MCF 10A (cell line): ENCODE results near the gene SPOCK1. TPM values are rescaled to one million over a fixed set of nuclear protein-coding genes. Genes with fewer than 3 reads are reported as not detected.

Source experiments
- BruUV-seq: library from RNA; stranded (reverse); fragments of 400-500 nt; replicated peaks from 2 replicates; lab custom pipeline; 2021; lab: Mats Ljungman, UMichigan
- CTCF ChIA-PET: fragments of 300-600 bp; sonication (Branson Sonifier 250); formaldehyde crosslinking; extraction: SDS; loops from one replicate; lab custom pipeline; 2021; ENCODE audit warnings: antibody characterized with exemption, inconsistent platforms; lab: Yijun Ruan, JAX
- POLR2A ChIA-PET: fragments of 300-600, 350-650 bp; sonication (Branson Sonifier 250); formaldehyde crosslinking; extraction: SDS; loops from one replicate; lab custom pipeline; 2020; ENCODE audit warnings: antibody characterized with exemption, inconsistent platforms; lab: Yijun Ruan, JAX
- DNase-seq: peaks from one replicate; pipeline ENCODE4 v3.0.0-alpha.2; 2018; ENCODE audit not compliant: unreplicated experiment
- H3K27ac Mint-ChIP-seq: one replicate; pipeline ENCODE4 v1.8.0; 2022; ENCODE audit warnings: mild to moderate bottlenecking, low read depth, mixed read lengths; ENCODE audit not compliant: unreplicated experiment
- H3K27me3 Mint-ChIP-seq: one replicate; pipeline ENCODE4 v1.8.0; 2022; ENCODE audit warnings: mixed read lengths; ENCODE audit not compliant: insufficient read depth, unreplicated experiment
- H3K36me3 Mint-ChIP-seq: one replicate; pipeline ENCODE4 v1.8.0; 2022; ENCODE audit warnings: mild to moderate bottlenecking, moderate library complexity, mixed read lengths; ENCODE audit not compliant: insufficient read depth, unreplicated experiment
- H3K4me1 Mint-ChIP-seq: one replicate; pipeline ENCODE4 v1.8.0; 2022; ENCODE audit warnings: mixed read lengths; ENCODE audit not compliant: insufficient read depth, unreplicated experiment
- H3K4me3 Mint-ChIP-seq: one replicate; pipeline ENCODE4 v1.8.0; 2022; ENCODE audit warnings: mild to moderate bottlenecking, moderate library complexity, mixed read lengths; ENCODE audit not compliant: unreplicated experiment
- H3K9me3 Mint-ChIP-seq: one replicate; pipeline ENCODE4 v1.8.0; 2022; ENCODE audit warnings: mixed read lengths; ENCODE audit not compliant: unreplicated experiment
- intact Hi-C: fragments of 100-400 bp; cut with micrococcal nuclease; formaldehyde crosslinking; loops from 2 replicates; pipeline ENCODE4 v1.14.1; 2022
- total RNA-seq: library from RNA; stranded (reverse); gene quantifications from 2 replicates; pipeline ENCODE4 v1.2.3, GENCODE V29; 2022
- TF ChIP-seq, protein P1 (sequence below): fragments of 200-600 bp; IDR thresholded peaks from one replicate; pipeline ENCODE4 v1.8.0; 2022; ENCODE audit warnings: antibody characterized with exemption, mild to moderate bottlenecking; ENCODE audit not compliant: unreplicated experiment

The SPOCK1 gene
- total RNA-seq, 1 experiment from 2014 or later, result 34.3 TPM

DNA sequence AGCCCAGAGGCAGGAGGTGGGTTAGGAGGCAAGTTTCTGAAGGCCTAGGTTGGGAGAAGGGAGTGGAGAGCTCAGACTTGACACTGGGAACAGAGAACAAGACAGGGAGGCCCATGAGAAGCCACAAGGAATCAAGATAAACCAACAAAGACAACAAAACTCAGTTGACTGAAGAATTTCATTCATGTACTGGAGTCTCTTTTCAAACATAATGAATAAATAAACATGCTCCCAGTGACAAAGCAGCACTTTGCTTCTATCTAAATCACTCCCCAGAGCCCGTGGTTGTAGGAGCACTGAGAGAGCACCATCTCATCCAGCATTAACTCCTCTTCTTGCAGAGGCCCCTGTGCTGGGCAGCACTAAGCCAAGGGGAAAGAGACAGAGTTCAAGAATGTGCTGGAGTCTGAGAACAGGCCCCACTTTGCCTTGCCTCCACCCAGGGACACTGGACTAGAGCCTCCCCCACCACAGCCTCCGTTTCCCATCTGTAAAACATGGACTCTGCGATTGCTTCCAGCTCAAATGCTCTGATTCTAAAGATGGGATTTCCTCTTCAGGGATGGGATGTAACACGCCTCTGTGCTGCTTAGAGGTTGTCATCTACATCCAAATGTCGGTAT, 282.0 kb downstream of the SPOCK1 start:
- Mint-ChIP-seq H3K27me3 (no peaks in the 10 kb centered on the region), H3K4me3 (no peak overlapping the region), H3K27ac (no peak overlapping the region), H3K36me3 (no peaks in the 10 kb centered on the region), H3K9me3 (no peaks in the 10 kb centered on the region), H3K4me1 (peaks cover 30% of the 10 kb centered on the region)
- no peak for DNase-seq
- no TSS peak for BruUV-seq
- ChIA-PET CTCF (interaction anchor here (0.6 to 3.6 kb wide), 9 partner anchors 12 to 414 kb away, joined by 3 to 39 read pairs (median 4); no protein-coding TSS in a partner anchor), POLR2A (interaction anchor here (1.5 to 1.6 kb wide), 3 partner anchors 16 to 93 kb away, joined by 3 to 4 read pairs (median 3); no protein-coding TSS in a partner anchor)
- intact Hi-C loops, result loop anchor here (5.0 kb wide), 1 partner anchor 125 kb away; no protein-coding TSS in a partner anchor
- TF ChIP-seq, protein P1, sequence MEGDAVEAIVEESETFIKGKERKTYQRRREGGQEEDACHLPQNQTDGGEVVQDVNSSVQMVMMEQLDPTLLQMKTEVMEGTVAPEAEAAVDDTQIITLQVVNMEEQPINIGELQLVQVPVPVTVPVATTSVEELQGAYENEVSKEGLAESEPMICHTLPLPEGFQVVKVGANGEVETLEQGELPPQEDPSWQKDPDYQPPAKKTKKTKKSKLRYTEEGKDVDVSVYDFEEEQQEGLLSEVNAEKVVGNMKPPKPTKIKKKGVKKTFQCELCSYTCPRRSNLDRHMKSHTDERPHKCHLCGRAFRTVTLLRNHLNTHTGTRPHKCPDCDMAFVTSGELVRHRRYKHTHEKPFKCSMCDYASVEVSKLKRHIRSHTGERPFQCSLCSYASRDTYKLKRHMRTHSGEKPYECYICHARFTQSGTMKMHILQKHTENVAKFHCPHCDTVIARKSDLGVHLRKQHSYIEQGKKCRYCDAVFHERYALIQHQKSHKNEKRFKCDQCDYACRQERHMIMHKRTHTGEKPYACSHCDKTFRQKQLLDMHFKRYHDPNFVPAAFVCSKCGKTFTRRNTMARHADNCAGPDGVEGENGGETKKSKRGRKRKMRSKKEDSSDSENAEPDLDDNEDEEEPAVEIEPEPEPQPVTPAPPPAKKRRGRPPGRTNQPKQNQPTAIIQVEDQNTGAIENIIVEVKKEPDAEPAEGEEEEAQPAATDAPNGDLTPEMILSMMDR, result no peak

DNA sequence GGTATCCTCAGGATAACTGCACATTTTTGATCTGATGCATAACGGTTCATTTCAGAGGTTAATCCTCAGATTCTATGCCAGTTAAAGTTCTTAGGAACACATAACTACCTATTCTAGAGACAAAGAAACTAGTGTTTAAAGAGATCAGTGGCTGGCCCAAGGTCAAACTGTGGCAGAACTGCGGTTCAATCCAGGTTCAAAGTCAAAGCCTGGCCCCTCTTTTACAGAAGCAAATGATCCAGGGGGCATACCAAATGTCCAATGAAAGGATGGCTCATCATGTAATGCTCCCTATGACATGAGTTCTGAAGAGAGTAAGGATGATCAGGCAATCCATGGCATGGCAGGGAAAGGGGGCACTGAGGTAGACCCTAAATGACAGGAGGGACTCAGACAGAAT, 283.3 kb downstream of the SPOCK1 start:
- Mint-ChIP-seq H3K27me3 (no peaks in the 10 kb centered on the region), H3K36me3 (no peaks in the 10 kb centered on the region), H3K9me3 (no peaks in the 10 kb centered on the region), H3K4me1 (peaks cover 30% of the 10 kb centered on the region), H3K4me3 (no peak overlapping the region), H3K27ac (no peak overlapping the region)
- intact Hi-C loops, result loop anchor here (5.0 kb wide), 1 partner anchor 123 kb away; no protein-coding TSS in a partner anchor
- CTCF ChIA-PET, result interaction anchor here (0.6 kb wide), 1 partner anchor 445 kb away, joined by 3 read pairs; no protein-coding TSS in a partner anchor
- BruUV-seq, result no TSS peak
- TF ChIP-seq, protein P1, result no peak
- POLR2A ChIA-PET, result no interaction called here
- DNase-seq, result no peak

DNA sequence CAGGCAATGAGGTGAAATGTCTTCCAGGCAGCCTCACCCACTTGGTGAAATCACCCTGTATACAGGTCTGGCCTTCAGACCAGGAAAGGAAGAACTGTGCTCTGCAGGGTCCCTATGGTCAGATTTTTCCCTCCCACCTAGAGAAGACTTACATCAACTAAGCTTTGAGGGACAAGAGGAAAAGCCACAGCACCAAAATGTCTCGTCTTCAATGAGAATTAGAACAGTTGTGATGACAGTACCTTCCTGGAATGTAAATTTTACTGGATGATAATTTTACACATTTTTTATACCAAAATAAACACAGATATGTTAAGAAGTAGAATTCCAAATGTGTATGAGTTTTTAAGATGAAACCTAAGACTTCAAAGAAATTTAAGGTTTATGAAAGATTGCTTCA, 283.9 kb downstream of the SPOCK1 start:
- H3K27me3 Mint-ChIP-seq, result no peaks in the 10 kb centered on the region
- no peaks in the 10 kb centered on the region for H3K9me3 Mint-ChIP-seq
- no peak overlapping the region for H3K27ac Mint-ChIP-seq
- H3K4me1 Mint-ChIP-seq, result peaks cover 24% of the 10 kb centered on the region
- DNase-seq, result no peak
- CTCF ChIA-PET, result interaction anchor here (0.6 to 1.2 kb wide), 3 partner anchors 8 to 444 kb away, joined by 3 read pairs; no protein-coding TSS in a partner anchor
- intact Hi-C loops, result loop anchor here (5.0 kb wide), 1 partner anchor 123 kb away; no protein-coding TSS in a partner anchor
- no TSS peak for BruUV-seq
- POLR2A ChIA-PET, result interaction anchor here (0.6 kb wide), 1 partner anchor 54 kb away, joined by 3 read pairs; no protein-coding TSS in a partner anchor
- no peak overlapping the region for H3K4me3 Mint-ChIP-seq
- H3K36me3 Mint-ChIP-seq, result no peaks in the 10 kb centered on the region
- TF ChIP-seq, protein P1, result no peak

DNA sequence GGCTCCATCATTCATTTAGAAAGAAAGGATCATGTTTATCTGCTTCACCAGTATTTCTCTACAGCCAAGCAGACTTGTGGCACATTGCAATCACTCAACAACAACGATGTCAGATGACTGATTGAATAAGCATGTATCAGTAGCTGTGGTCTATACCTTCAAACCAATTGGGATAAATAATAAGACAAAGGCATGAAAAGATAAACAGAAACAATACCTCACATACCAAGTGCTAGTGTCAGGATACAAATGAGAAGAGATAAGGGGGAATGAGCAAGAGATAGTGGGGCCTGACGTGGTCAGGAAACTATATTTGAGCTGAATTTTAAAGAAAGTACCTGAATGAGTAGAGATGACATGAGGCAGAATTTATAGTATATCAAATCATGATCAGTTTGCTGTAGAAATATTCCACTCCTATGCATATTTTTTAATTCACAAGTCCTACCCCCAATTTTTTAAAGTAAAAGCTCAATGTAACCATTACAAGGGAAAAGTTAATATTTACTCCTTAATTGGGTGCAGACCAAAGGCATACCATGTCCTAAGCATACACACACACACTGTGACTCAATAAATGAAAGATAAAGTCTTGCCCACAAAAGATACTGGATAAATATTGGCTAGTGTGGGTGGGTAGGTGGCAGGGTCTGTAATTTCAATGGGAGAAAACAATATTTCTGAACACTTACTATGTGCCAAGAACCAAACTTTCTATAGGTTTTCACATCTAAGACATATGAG, 284.5 kb downstream of the SPOCK1 start:
- H3K4me3 Mint-ChIP-seq, result no peak overlapping the region
- no peaks in the 10 kb centered on the region for H3K36me3 Mint-ChIP-seq
- H3K4me1 Mint-ChIP-seq, result peaks cover 21% of the 10 kb centered on the region
- POLR2A ChIA-PET, result interaction anchor here (0.6 kb wide), 1 partner anchor 53 kb away, joined by 3 read pairs; no protein-coding TSS in a partner anchor
- no peak for DNase-seq
- H3K9me3 Mint-ChIP-seq, result no peaks in the 10 kb centered on the region
- intact Hi-C loops, result loop anchor here (5.0 kb wide), 1 partner anchor 122 kb away; no protein-coding TSS in a partner anchor
- no peaks in the 10 kb centered on the region for H3K27me3 Mint-ChIP-seq
- H3K27ac Mint-ChIP-seq, result no peak overlapping the region
- TF ChIP-seq, protein P1, result no peak
- CTCF ChIA-PET, result interaction anchor here (0.6 to 1.2 kb wide), 4 partner anchors 9 to 1323 kb away, joined by 3 to 4 read pairs (median 3); no protein-coding TSS in a partner anchor
- no TSS peak for BruUV-seq
